ENCODE results near the gene TUBB8.
"Not testable (repeated sequence)": the region's sequence is repeated elsewhere in the genome, so short reads cannot be mapped to it uniquely, and the experiment has no call there.

The TUBB8 gene

GRCh38 chr10:48996-49395 lies at the start of gene TUBB8:
Gene TUBB8, minus strand, starts transcription at chr10:49296. Its CDS starts 58 bp downstream, at chr10:49238.
- no peak for DNase-seq (ENCODE audit: low read depth, low spot score)

- no peak for DNase-seq (ENCODE audit: low read depth, low spot score)
Measured at GRCh38 chr10:96466-96865, 47.4 kb upstream of the TUBB8 start.

GRCh38 chr10:95356-96115 lies 46.4 kb upstream of the TUBB8 start:
- no peak for DNase-seq (ENCODE audit: low read depth, low spot score)

GRCh38 chr10:94613-95012 lies 45.5 kb upstream of the TUBB8 start:
- DNase-seq (ENCODE audit: low read depth, low spot score) = no peak

GRCh38 chr10:92846-93245 lies 43.8 kb upstream of the TUBB8 start:
- DNase-seq (ENCODE audit: low read depth, low spot score) = no peak

GRCh38 chr10:92153-92552 lies 43.1 kb upstream of the TUBB8 start:
- DNase-seq (ENCODE audit: low read depth, low spot score) = no peak

GRCh38 chr10:91313-91712 lies 42.2 kb upstream of the TUBB8 start:
- no peak for DNase-seq (ENCODE audit: low read depth, low spot score)

- DNase-seq (ENCODE audit: low read depth, low spot score) = no peak
Measured at GRCh38 chr10:90161-90560, 41.1 kb upstream of the TUBB8 start.

GRCh38 chr10:89248-89647 lies 40.2 kb upstream of the TUBB8 start:
- DNase-seq (ENCODE audit: low read depth, low spot score) = no peak

- no peak for DNase-seq (ENCODE audit: low read depth, low spot score)
Measured at GRCh38 chr10:88253-88652, 39.2 kb upstream of the TUBB8 start.

GRCh38 chr10:87177-88080 lies 38.3 kb upstream of the TUBB8 start:
- no peak for DNase-seq (ENCODE audit: low read depth, low spot score)

- DNase-seq (ENCODE audit: low read depth, low spot score) = no peak
Measured at GRCh38 chr10:86031-86430, 36.9 kb upstream of the TUBB8 start.

GRCh38 chr10:85044-85443 lies 35.9 kb upstream of the TUBB8 start:
- no peak for DNase-seq (ENCODE audit: low read depth, low spot score)

- no peak for DNase-seq (ENCODE audit: low read depth, low spot score)
Measured at GRCh38 chr10:83930-84530, 34.9 kb upstream of the TUBB8 start.

- DNase-seq (ENCODE audit: low read depth, low spot score) = no peak
Measured at GRCh38 chr10:80477-81105, 31.5 kb upstream of the TUBB8 start.

GRCh38 chr10:79532-80215 lies 30.6 kb upstream of the TUBB8 start:
- no peak for DNase-seq (ENCODE audit: low read depth, low spot score)

GRCh38 chr10:78556-78955 lies 29.5 kb upstream of the TUBB8 start:
- DNase-seq (ENCODE audit: low read depth, low spot score) = no peak

GRCh38 chr10:74266-74621 lies 25.1 kb upstream of the TUBB8 start:
- DNase-seq (ENCODE audit: low read depth, low spot score) = not testable (repeated sequence)

- not testable (repeated sequence) for DNase-seq (ENCODE audit: low read depth, low spot score)
Measured at GRCh38 chr10:73543-74265, 24.6 kb upstream of the TUBB8 start.

GRCh38 chr10:68156-68555 lies 19.1 kb upstream of the TUBB8 start:
- DNase-seq (ENCODE audit: low read depth, low spot score) = not testable (repeated sequence)

- not testable (repeated sequence) for DNase-seq (ENCODE audit: low read depth, low spot score)
Measured at GRCh38 chr10:49926-50325, 830 bp upstream of the TUBB8 start.
